ENCODE measurements around the gene SLC9C1.

Gene SLC9C1

GRCh38 chr3:112093180-112093522 lies 200.9 kb downstream of the SLC9C1 start:
- TF ChIP-seq CTCF (conservative IDR thresholded peaks at IDR 0.05; ENCODE audit: low read depth, low read length), result no peak
- Histone ChIP-seq H3K4me2 (peak overlapping the region; percentile 36; the same call in 1 of the 2 replicates), H3K9ac (no peak overlapping the region), H3K36me3 (ENCODE audit: insufficient read depth) (no peaks in the 10 kb centered on the region), H3K4me3 (IDR thresholded peaks at IDR 0.05; ENCODE audit: insufficient read depth, low read depth, low read length) (no peak overlapping the region), H3K4me1 (ENCODE audit: low read depth, poor library complexity, severe bottlenecking) (peaks cover 64% of the 10 kb centered on the region), H2AFZ (ENCODE audit: low read depth) (no peak overlapping the region), H3K27me3 (ENCODE audit: insufficient read depth, low read depth) (no peaks in the 10 kb centered on the region), H3K79me2 (ENCODE audit: insufficient read depth, low read depth) (no peaks in the 10 kb centered on the region), H4K20me1 (ENCODE audit: insufficient read depth) (no peaks in the 10 kb centered on the region), H3K27ac (peak overlapping the region; percentile 32; the same call in 1 of the 2 replicates)

- H3K27ac ChIP-seq, result peak overlapping the region; percentile 32; the same call in 1 of the 2 replicates
Observed at GRCh38 chr3:112092496-112093179, 201.4 kb downstream of the SLC9C1 start.

GRCh38 chr3:112090887-112091586 lies 203.0 kb downstream of the SLC9C1 start:
- TF ChIP-seq CTCF (conservative IDR thresholded peaks at IDR 0.05; ENCODE audit: low read depth, low read length), result no peak
- Histone ChIP-seq H3K79me2 (ENCODE audit: insufficient read depth, low read depth) (no peaks in the 10 kb centered on the region), H4K20me1 (ENCODE audit: insufficient read depth) (no peaks in the 10 kb centered on the region), H3K9ac (peak overlapping the region; percentile 13; the same call in 1 of the 2 replicates), H3K4me3 (IDR thresholded peaks at IDR 0.05; ENCODE audit: insufficient read depth, low read depth, low read length) (peak overlapping the region; percentile 12), H3K4me2 (peak overlapping the region; percentile 86), H3K27me3 (ENCODE audit: insufficient read depth, low read depth) (no peaks in the 10 kb centered on the region), H3K36me3 (ENCODE audit: insufficient read depth) (no peaks in the 10 kb centered on the region), H3K27ac (peak overlapping the region; percentile 80), H2AFZ (ENCODE audit: low read depth) (0 out of 2 replicates have a peak overlapping the region, but pooled peaks have one; percentile 23), H3K4me1 (ENCODE audit: low read depth, poor library complexity, severe bottlenecking) (peaks cover 64% of the 10 kb centered on the region)

More at GRCh38 chr3:112092496-112093179, 201.4 kb downstream of the SLC9C1 start:
- no peak overlapping the region for H3K4me3 ChIP-seq (IDR thresholded peaks at IDR 0.05; ENCODE audit: insufficient read depth, low read depth, low read length)
- H3K79me2 ChIP-seq (ENCODE audit: insufficient read depth, low read depth), result no peaks in the 10 kb centered on the region
- no peaks in the 10 kb centered on the region for H3K27me3 ChIP-seq (ENCODE audit: insufficient read depth, low read depth)
- no peaks in the 10 kb centered on the region for H3K36me3 ChIP-seq (ENCODE audit: insufficient read depth)
- no peak for TF ChIP-seq CTCF (conservative IDR thresholded peaks at IDR 0.05; ENCODE audit: low read depth, low read length)
- peaks cover 66% of the 10 kb centered on the region for H3K4me1 ChIP-seq (ENCODE audit: low read depth, poor library complexity, severe bottlenecking)
- H3K4me2 ChIP-seq, result peak overlapping the region; percentile 36
- no peak overlapping the region for H2AFZ ChIP-seq (ENCODE audit: low read depth)
- H4K20me1 ChIP-seq (ENCODE audit: insufficient read depth), result no peaks in the 10 kb centered on the region
- no peak overlapping the region for H3K9ac ChIP-seq

All from KMS-11 (cell line).